Right renal cortex interstitium (tissue), 3 donors: ENCODE data around the gene PDGFRA. TPM values are rescaled to one million over a fixed set of nuclear protein-coding genes. Genes with fewer than 3 reads are reported as not detected.
A peak's percentile ranks its signal among the peaks of the same experiment; 100 is the strongest.
"Not testable (repeated sequence)": the region's sequence is repeated elsewhere in the genome, so short reads cannot be mapped to it uniquely, and the experiment has no call there.

Experiments
- DNase-seq, 3 donors: peaks; one replicate each; pipeline ENCODE4 v3.0.0-alpha.2; 2013; ENCODE audit warnings: low read depth in 3 of 3, low spot score in 2 of 3
- polyA plus RNA-seq, 3 donors: library from polyadenylated mRNA; unstranded; fragments of 120-200 nt; gene quantifications; one replicate each; pipeline ENCODE4 v1.2.1, GENCODE V29; 2013; ENCODE audit not compliant: insufficient read length in 3 of 3

PDGFRA gene
- polyA plus RNA-seq, 3 donors = 170 to 192 (median 184) TPM

GRCh38 chr4:54227256-54228055, 1.6 kb upstream of the PDGFRA start:
- DNase-seq = peak in 1 of 3 donors; percentile 61

- DNase-seq = peak in 1 of 3 donors; percentile 80
Observed at GRCh38 chr4:54228056-54228527, 1.0 kb upstream of the PDGFRA start.

GRCh38 chr4:54228546-54228945, 547 bp upstream of the PDGFRA start:
- no peak for DNase-seq

GRCh38 chr4:54229631-54230483, 764 bp downstream of the PDGFRA start:
- DNase-seq = no peak

- no peak for DNase-seq
Observed at GRCh38 chr4:54230484-54231418, 1.7 kb downstream of the PDGFRA start.

GRCh38 chr4:54231419-54231767, 2.3 kb downstream of the PDGFRA start:
- DNase-seq = no peak

GRCh38 chr4:54231768-54232688, 2.9 kb downstream of the PDGFRA start:
- DNase-seq = no peak

- no peak for DNase-seq
Observed at GRCh38 chr4:54233277-54233696, 4.2 kb downstream of the PDGFRA start.

GRCh38 chr4:54233697-54234496, 4.8 kb downstream of the PDGFRA start:
- no peak for DNase-seq

- no peak for DNase-seq
Observed at GRCh38 chr4:54234497-54235205, 5.6 kb downstream of the PDGFRA start.

- DNase-seq = not testable (repeated sequence)
Observed at GRCh38 chr4:54236316-54236715, 7.2 kb downstream of the PDGFRA start.

GRCh38 chr4:54237770-54238169, 8.7 kb downstream of the PDGFRA start:
- DNase-seq = no peak

- DNase-seq = no peak
Observed at GRCh38 chr4:54238389-54238788, 9.3 kb downstream of the PDGFRA start.

- DNase-seq = not testable (repeated sequence)
Observed at GRCh38 chr4:54241268-54241823, 12.3 kb downstream of the PDGFRA start.

GRCh38 chr4:54243541-54243940, 14.4 kb downstream of the PDGFRA start:
- DNase-seq = not testable (repeated sequence)

GRCh38 chr4:54252312-54252711, 23.2 kb downstream of the PDGFRA start:
- DNase-seq = not testable (repeated sequence)

GRCh38 chr4:54254116-54254914, 25.2 kb downstream of the PDGFRA start:
- DNase-seq = no peak
